ENCODE results near the gene TIMM50.
"Not testable (repeated sequence)": the region's sequence is repeated elsewhere in the genome, so short reads cannot be mapped to it uniquely, and the experiment has no call there.

Gene TIMM50

GRCh38 chr19:39480337-39481228 is at the start of gene TIMM50:
Gene TIMM50 (plus strand): TSS chr19:39480838. CDS start chr19:39480854, 16 bp downstream.
- DNase-seq, result peak; percentile 93

- no peak for DNase-seq
Measured at GRCh38 chr19:39432677-39433025, 48.0 kb upstream of the TIMM50 start.

GRCh38 chr19:39433480-39434079 is 47.1 kb upstream of the TIMM50 start:
- DNase-seq, result no peak

GRCh38 chr19:39434123-39435076 is 46.2 kb upstream of the TIMM50 start:
- no peak for DNase-seq

- peak; percentile 99 for DNase-seq
Measured at GRCh38 chr19:39435499-39436349, 44.9 kb upstream of the TIMM50 start, which contains the start of gene RPS16. Gene RPS16 (minus strand): TSS chr19:39435949. CDS start chr19:39435895, 54 bp downstream.

GRCh38 chr19:39436350-39436716 is 44.3 kb upstream of the TIMM50 start:
- DNase-seq, result no peak

- no peak for DNase-seq
Measured at GRCh38 chr19:39438270-39438934, 42.2 kb upstream of the TIMM50 start.

- DNase-seq, result no peak
Measured at GRCh38 chr19:39444598-39445195, 35.9 kb upstream of the TIMM50 start.

- DNase-seq, result peak; percentile 99
Measured at GRCh38 chr19:39445196-39446111, 35.2 kb upstream of the TIMM50 start, which contains the start of gene SUPT5H. Gene SUPT5H (plus strand): TSS chr19:39445582. CDS start chr19:39445891, 309 bp downstream.

- DNase-seq, result no peak
Measured at GRCh38 chr19:39446365-39447084, 34.1 kb upstream of the TIMM50 start.

- DNase-seq, result peak; percentile 25
Measured at GRCh38 chr19:39448271-39448670, 32.4 kb upstream of the TIMM50 start.

GRCh38 chr19:39449116-39449797 is 31.4 kb upstream of the TIMM50 start:
- no peak for DNase-seq

GRCh38 chr19:39451257-39451656 is 29.4 kb upstream of the TIMM50 start:
- not testable (repeated sequence) for DNase-seq

- DNase-seq, result no peak
Measured at GRCh38 chr19:39463403-39463802, 17.2 kb upstream of the TIMM50 start.

GRCh38 chr19:39465956-39466747 is 14.5 kb upstream of the TIMM50 start:
- DNase-seq, result no peak

- no peak for DNase-seq
Measured at GRCh38 chr19:39467941-39468340, 12.7 kb upstream of the TIMM50 start.

- DNase-seq, result no peak
Measured at GRCh38 chr19:39469036-39469435, 11.6 kb upstream of the TIMM50 start.

- no peak for DNase-seq
Measured at GRCh38 chr19:39469567-39469966, 11.1 kb upstream of the TIMM50 start.

All from CD4-positive, alpha-beta T cell treated with Interferon gamma for 1 hour (primary cell).